ENCODE data around the gene RUVBL2.
A peak's percentile ranks its signal among the peaks of the same experiment; 100 is the strongest.

Gene RUVBL2

GRCh38 chr19:48964205-48965039 is 29.3 kb upstream of the RUVBL2 start:
- no peak for DNase-seq (ENCODE audit: low read depth)
- H3K4me3 ChIP-seq (ENCODE audit: low read length), result peak overlapping the region; percentile 2
- no peak for TF ChIP-seq CTCF (conservative IDR thresholded peaks at IDR 0.05; ENCODE audit: low read depth, low read length)

GRCh38 chr19:48965040-48965805 is 28.5 kb upstream of the RUVBL2 start, which contains the start of gene FTL:
Gene FTL (plus strand): TSS chr19:48965309. CDS start chr19:48965508, 199 bp downstream.
- peak within 1 kb of the TSS; percentile 88 for H3K4me3 ChIP-seq (ENCODE audit: low read length)
- peak; percentile 74 for DNase-seq (ENCODE audit: low read depth)
- no peak for TF ChIP-seq CTCF (conservative IDR thresholded peaks at IDR 0.05; ENCODE audit: low read depth, low read length)

GRCh38 chr19:48965806-48966540 is 27.7 kb upstream of the RUVBL2 start:
- H3K4me3 ChIP-seq (ENCODE audit: low read length), result peak overlapping the region; percentile 88
- peak; percentile 55 for DNase-seq (ENCODE audit: low read depth)
- no peak for TF ChIP-seq CTCF (conservative IDR thresholded peaks at IDR 0.05; ENCODE audit: low read depth, low read length)

GRCh38 chr19:48966541-48967345 is 26.9 kb upstream of the RUVBL2 start:
- no peak for DNase-seq (ENCODE audit: low read depth)
- peak overlapping the region; percentile 88 for H3K4me3 ChIP-seq (ENCODE audit: low read length)
- no peak for TF ChIP-seq CTCF (conservative IDR thresholded peaks at IDR 0.05; ENCODE audit: low read depth, low read length)

GRCh38 chr19:48967346-48968178 is 26.1 kb upstream of the RUVBL2 start:
- DNase-seq (ENCODE audit: low read depth), result no peak
- no peak for TF ChIP-seq CTCF (conservative IDR thresholded peaks at IDR 0.05; ENCODE audit: low read depth, low read length)
- H3K4me3 ChIP-seq (ENCODE audit: low read length), result no peak overlapping the region

Measured in retinal pigment epithelial cell (primary cell).